Cortex of kidney (tissue), 1 donor: ENCODE measurements around the gene SPNS1.
"Not testable (repeated sequence)": the region's sequence is repeated elsewhere in the genome, so short reads cannot be mapped to it uniquely, and the experiment has no call there.

Source experiments
- DNase-seq: peaks from one replicate; lab custom pipeline; 2025; lab: John Stamatoyannopoulos, UW

SPNS1 gene

DNA sequence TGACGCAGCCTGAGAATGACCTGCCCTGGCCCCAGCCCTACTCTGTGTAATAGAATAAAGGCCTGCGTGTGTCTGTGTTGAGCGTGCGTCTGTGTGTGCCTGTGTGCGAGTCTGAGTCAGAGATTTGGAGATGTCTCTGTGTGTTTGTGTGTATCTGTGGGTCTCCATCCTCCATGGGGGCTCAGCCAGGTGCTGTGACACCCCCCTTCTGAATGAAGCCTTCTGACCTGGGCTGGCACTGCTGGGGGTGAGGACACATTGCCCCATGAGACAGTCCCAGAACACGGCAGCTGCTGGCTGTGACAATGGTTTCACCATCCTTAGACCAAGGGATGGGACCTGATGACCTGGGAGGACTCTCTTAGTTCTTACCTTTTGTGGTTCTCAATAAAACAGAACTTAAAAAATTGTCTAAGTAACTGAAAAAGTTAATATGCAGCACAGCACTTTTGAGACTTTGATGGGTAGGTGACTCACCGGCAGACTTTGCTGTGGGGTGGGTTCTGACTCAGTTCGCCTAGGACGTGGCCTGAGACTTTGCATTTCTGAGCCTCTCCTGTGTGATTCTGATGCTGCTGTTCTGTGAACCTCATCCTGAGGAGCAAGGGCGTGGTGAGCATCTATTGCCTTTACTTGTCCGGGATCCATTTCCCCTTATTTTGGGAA is 15.9 kb downstream of the SPNS1 start:
- no peak for DNase-seq

DNA sequence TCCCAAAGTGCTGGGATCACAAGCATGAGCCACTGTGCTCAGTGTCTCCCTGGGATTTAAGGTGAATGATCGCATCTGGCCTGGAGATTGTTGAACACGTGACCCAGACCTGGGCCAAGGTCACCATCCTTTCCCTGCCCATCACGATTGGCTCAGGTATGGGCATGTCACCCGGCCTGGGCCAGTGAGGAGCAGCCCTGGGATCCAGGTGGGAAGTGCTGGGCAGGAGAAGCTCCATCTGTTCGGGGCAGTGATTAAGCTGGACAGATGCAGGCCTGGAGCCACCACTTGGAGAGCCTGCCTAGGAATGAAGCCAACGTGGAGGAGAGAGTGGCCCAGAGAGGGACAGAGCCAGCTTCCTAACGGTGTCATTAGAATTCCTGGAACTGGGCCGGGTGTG is 17.1 kb downstream of the SPNS1 start:
- no peak for DNase-seq

- no peak for DNase-seq
Observed at GRCh38 chr16:28992496-28992895, 17.9 kb downstream of the SPNS1 start.

GRCh38 chr16:28998837-28999236 is 24.3 kb downstream of the SPNS1 start:
- no peak for DNase-seq

- DNase-seq, result no peak
Observed at GRCh38 chr16:28999577-28999976, 25.0 kb downstream of the SPNS1 start.

GRCh38 chr16:29000019-29000418 is 25.4 kb downstream of the SPNS1 start:
- no peak for DNase-seq

GRCh38 chr16:29004496-29005139 is 30.0 kb downstream of the SPNS1 start:
- not testable (repeated sequence) for DNase-seq

DNA sequence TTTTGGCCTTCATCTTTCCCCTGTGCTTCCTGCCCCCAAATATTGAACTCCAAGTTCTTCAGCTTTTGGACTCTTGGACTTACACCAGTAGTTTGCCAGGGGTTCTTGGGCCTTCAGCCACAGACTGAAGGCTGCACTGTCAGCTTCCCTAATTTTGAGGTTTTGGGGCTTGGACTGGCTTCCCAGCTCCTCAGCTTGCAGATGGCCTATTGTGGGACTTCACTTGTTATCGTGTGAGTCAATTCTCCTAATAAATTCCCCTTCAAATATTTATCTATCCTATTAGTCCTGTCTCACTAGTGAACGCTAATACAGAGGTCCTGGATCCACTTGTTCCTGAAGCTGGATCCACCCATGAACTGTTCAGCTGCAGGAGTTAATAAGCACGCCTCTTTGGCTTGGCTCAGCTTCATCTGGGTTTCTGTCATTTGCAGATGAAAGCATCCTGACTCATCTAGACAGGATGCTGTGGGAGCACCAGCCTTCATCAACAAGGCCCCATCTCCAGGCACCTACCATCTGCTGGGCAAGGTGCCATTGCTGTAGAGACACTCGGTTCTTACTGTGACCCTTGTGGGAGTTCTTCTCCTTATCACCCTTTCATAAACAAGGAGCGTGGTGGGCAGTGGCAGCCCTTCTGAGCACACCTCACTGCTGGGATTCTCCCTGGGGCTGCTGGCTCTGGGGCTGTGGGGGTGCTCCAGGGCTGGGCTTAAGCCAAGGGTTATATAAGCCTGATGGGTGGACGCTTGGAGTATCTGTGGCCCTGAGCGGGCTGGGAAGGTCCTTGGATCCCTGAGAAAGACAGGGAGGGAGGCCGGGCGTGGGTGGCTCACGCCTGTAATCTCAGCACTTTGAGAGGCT is 33.4 kb downstream of the SPNS1 start:
- DNase-seq, result no peak

DNA sequence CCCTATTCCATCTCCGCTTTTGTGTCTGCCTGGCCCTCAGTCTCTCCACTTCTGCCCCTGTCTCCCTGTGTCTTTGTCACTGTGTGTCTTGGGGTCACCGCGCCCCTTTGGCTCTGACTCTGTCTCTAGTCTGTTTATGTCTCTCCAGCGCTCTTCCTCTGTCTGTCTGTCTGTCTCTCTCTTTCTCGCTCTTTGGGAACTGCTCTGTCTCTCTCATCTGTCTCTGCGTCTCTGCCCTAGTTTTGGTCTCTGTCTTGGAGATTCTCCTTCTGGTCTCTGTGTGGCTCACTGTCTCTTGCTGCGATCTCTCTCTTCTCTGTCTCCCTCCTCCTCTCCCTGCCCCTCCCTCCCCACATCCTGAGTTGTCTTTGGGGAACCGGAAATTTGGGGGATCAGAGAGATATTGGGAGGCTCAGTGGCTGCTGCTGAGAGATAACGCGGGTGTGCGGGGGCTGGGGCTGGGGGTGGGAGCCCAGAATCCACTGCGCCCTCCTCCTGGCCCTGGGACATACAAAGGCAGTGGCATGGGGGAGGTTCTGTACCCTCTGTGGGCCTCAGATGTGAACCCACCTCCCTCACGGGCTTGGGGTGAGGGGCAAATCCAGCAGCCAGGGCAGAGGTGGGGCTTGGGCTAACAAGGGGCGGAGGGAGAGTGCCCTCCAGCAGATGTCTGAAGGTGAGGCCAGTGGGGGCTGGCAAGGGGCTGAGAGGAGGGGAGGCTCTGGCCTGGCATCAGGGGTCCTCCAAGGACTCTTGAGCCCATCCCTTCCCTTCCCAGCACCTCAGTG is 34.7 kb downstream of the SPNS1 start:
- DNase-seq, result no peak

- DNase-seq, result no peak
Observed at GRCh38 chr16:29009838-29010166, 35.2 kb downstream of the SPNS1 start.

DNA sequence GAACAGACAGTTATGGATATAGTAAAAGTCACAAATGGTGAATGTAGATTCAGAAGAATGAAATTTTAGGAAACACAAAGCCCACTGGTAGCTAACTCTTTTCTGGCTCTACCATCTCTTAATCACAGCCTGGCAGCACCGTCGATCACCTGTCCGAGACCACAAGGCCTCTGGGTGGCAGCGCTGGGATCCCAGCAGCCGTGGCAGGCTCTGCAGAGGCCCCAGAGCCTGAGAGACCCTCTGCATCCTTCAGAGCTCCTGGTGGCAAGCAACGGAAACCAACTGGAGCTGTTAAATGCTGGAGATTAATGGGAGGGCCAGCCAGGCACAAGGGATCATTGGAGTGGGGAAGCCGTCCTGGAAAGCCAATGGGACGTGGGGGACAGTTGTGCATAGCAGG is 36.5 kb downstream of the SPNS1 start:
- no peak for DNase-seq

GRCh38 chr16:29011851-29012250 is 37.3 kb downstream of the SPNS1 start:
- DNase-seq, result no peak

- DNase-seq, result no peak
Observed at GRCh38 chr16:29012913-29013553, 38.5 kb downstream of the SPNS1 start.

- no peak for DNase-seq
Observed at GRCh38 chr16:29014561-29015069, 40.0 kb downstream of the SPNS1 start.

DNA sequence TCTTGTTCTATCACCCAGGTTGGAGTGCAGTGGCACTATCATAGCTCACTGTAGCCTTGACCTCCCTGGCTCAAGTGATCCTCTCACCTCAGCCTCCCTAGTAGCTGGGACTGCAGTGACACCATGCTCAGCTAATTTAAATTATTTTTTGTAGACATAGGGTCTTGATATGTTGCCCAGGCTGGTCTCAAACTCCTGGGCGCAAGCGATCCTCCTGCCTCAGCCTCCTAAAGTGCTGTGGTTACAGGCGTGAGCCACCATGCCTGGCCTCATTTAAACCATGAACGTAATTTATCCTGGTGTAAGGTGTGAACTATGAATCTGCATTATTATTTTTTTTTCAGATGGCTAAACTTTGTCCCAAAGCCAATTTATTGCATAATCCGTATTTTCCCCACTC is 47.6 kb downstream of the SPNS1 start:
- no peak for DNase-seq

DNA sequence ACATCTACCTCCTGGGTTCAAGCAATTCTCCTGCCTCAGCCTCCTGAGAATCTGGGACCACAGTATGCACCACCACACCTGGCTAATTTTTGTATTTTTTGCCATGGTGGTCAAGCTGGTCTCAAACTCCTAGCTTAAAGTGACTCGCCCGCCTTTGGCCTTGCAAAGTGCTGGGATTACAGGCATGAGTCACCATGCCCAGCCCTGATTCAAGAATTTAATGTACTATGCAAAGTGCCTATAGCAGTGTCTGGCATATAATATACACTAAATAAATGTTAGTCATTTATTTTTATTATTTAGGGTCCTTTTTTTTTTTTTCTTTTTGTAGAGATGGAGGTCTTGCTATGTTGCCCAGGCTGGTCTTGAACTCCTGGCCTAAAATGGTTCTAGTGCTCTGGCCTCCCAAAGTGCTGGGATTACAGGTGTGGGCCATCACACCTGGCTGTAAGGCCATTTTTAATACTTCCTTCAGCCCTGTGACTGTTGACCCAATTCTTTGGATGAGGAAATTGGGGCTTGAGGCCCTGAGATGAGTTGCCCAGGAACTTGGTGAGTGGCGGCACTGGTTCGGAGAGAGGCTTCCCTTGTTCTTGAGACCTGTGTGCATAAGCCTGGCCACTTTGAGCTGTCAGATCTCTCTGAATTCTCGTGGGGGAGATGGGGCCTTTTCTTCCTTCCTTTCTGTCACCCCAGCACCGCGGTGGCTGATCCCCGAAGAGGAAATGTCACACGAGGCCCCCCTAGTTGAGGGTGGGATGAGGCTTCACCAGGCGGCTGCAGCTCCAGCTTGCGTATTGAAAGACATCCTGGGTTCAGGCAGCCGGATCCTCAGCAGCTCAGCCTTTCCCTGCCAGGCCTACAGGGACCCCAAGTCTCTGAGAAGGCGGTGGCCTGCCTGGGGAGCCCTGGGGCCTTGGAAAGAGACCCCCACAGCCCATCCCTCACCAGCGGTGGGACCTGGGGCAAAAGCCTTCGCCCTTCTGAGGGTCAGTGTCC is 49.0 kb downstream of the SPNS1 start:
- DNase-seq, result no peak

GRCh38 chr16:29024278-29024677 is 49.7 kb downstream of the SPNS1 start:
- no peak for DNase-seq

DNA sequence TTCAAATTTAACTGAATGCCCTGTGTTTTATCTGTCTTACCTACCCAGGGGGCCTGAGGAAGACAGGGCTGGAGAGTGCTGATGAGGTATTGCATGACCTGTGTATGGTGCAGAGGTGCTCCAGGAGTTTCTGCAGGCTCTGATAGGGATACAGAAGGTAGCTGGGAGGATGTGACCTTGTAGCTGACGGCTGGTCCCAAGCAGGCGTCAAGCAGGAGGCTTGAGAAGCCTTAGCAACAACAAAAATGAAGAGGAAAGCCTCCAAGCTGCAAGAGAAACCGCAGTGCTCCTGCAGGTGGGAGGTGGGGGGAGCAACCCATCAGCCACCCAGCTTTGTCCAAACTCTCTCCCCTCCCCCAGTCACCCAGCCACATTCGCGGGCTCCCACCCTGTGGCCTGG is 50.6 kb downstream of the SPNS1 start:
- no peak for DNase-seq

GRCh38 chr16:29025735-29026134 is 51.2 kb downstream of the SPNS1 start:
- DNase-seq, result no peak

DNA sequence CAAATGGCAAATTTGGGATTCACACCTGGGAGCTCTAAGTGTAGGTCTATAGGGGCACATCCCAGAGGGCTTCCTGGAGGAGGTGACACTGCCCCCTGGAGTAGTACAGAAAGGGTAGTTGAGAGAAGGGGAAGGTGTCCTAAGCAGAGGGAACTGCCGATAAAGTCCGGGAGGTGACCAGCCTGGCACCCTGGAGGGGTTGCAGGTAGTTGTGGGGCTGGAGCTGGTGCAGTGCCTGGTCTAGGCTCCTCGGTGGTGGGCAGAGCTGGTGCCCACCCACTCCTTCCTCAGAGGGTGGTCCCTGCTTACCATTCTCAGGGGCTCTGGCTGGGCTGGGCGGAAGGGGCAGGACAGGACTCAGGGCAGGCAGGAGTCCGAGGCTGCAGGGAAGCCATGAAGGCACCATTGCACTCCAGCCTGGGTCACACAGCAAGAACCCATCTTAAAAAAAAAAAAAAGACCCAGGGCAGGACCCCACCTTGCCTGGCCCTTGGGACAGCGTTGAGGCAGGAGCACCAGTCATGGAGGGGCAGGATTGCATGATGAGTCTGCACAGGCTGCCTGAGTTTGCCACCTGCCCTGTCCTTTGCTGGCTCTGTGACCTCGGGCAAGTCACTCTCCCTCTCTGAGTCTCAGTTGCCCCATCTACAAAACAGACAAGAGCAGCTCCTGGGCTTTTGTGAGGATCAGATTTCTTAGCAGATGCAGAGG is 54.0 kb downstream of the SPNS1 start:
- no peak for DNase-seq
